Measurements from ENCODE around the gene MAPK6. TPM values are rescaled to one million over a fixed set of nuclear protein-coding genes. Genes with fewer than 3 reads are reported as not detected.
A peak's percentile ranks its signal among the peaks of the same experiment; 100 is the strongest.
"Not testable (repeated sequence)": the region's sequence is repeated elsewhere in the genome, so short reads cannot be mapped to it uniquely, and the experiment has no call there.

MAPK6 gene
- total and polyA plus RNA-seq, 8 donors: 24.6 to 35.8 (median 26.4) TPM

DNA sequence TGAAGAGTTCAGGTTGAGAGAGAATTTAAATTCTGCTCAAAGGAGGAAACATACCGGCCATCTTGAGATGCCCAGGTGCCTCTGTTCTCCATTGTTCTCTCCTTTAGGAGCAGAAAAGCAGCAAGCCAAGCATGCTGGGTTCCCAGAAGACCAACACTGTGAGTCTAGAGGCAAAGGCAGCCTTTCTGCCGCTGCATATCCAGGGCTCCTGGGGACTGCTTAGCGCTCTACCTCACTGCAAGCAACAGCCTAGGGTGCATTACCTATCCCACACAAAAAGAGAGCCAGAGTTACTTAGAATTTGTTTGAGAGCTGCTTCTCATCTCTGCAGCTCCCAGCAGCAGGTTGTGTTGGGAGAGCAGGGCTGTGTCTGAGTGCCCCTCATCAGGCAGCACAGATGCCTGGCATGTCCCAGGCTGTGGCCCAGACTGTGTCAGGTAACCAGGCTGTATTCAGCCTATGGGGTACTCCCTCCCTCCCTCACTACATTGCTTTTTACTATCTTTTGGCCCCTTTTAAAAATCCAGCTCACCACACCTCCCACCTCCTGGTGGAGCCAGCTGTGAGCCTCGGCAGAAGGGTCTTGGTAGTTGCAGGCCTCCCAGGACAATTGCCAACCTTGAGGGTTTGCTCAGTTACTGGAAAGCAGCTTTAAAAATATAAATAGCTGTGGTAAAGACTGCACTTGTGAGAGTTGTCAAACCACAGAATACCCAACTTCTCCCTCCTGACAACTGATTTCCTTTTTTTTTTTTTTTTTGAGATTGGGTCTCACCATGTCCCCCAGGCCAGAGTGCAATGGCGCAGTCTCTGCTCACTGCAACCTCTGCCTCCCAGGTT lies 63.4 kb downstream of the MAPK6 start:
- Histone ChIP-seq H3K36me3 (no peaks in the 10 kb centered on the region), H3K4me3 (no peak overlapping the region), H3K4me1 (no peaks in the 10 kb centered on the region), H3K27ac (no peak overlapping the region), H3K27me3 (no peaks in the 10 kb centered on the region), H3K9me3 (peaks cover 0 to 16% of the 10 kb centered on the region in 2 donors)
- ATAC-seq: peak; percentile 17
- DNase-seq: no peak
- TF ChIP-seq, protein P1, sequence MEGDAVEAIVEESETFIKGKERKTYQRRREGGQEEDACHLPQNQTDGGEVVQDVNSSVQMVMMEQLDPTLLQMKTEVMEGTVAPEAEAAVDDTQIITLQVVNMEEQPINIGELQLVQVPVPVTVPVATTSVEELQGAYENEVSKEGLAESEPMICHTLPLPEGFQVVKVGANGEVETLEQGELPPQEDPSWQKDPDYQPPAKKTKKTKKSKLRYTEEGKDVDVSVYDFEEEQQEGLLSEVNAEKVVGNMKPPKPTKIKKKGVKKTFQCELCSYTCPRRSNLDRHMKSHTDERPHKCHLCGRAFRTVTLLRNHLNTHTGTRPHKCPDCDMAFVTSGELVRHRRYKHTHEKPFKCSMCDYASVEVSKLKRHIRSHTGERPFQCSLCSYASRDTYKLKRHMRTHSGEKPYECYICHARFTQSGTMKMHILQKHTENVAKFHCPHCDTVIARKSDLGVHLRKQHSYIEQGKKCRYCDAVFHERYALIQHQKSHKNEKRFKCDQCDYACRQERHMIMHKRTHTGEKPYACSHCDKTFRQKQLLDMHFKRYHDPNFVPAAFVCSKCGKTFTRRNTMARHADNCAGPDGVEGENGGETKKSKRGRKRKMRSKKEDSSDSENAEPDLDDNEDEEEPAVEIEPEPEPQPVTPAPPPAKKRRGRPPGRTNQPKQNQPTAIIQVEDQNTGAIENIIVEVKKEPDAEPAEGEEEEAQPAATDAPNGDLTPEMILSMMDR (IDR thresholded peaks at IDR 0.05): no peak
- intact Hi-C loops (cut with DNase I): no loop called here

DNA sequence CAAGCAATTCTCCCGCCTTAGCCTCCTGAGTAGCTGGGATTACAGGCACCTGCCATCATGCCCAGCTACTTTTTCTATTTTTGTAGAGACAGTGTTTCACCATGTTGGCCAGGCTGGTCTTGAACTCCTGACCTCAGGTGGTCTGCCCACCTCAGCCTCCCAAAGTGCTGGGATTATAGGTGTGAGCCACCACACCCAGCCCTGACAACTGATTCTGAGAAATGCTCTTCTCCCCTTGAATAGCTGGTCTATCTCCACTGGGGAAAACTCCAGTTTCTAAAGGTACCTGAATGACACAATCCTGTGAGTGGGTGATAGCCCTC lies 64.0 kb downstream of the MAPK6 start:
- H3K4me1 ChIP-seq; H3K27me3 ChIP-seq; ATAC-seq; DNase-seq; H3K36me3 ChIP-seq; intact Hi-C loops (cut with DNase I); H3K27ac ChIP-seq; H3K4me3 ChIP-seq: not testable (repeated sequence)
- peaks cover 0 to 16% of the 10 kb centered on the region in 2 donors for H3K9me3 ChIP-seq

DNA sequence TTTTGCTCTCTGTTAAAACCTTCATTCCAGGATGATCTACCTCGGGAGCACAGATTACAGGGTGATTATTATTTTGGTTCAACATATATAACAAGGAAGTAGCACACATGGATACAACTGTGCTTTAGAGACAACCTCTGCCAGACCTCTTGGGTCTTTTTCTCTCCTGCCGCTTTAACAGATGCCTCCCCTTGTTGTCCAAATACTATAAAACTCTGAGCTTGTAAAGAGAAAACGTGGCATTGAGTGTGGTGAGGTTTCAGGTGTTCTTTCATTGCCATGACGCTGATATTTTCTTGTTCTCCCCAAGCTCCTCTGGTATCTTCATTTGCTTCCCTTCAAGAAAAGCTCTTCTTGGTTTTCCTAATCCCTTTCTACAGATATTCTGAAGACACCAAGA lies 64.6 kb downstream of the MAPK6 start:
- DNase-seq (no peak), ATAC-seq (no peak)
- no peaks in the 10 kb centered on the region for H3K4me1 ChIP-seq
- H3K4me3 ChIP-seq: no peak overlapping the region
- no peak overlapping the region for H3K27ac ChIP-seq
- H3K9me3 ChIP-seq: peaks cover 0 to 16% of the 10 kb centered on the region in 2 donors
- intact Hi-C loops (cut with DNase I): no loop called here
- TF ChIP-seq, protein P1 (IDR thresholded peaks at IDR 0.05): no peak
- no peaks in the 10 kb centered on the region for H3K36me3 ChIP-seq
- H3K27me3 ChIP-seq: no peaks in the 10 kb centered on the region

DNA sequence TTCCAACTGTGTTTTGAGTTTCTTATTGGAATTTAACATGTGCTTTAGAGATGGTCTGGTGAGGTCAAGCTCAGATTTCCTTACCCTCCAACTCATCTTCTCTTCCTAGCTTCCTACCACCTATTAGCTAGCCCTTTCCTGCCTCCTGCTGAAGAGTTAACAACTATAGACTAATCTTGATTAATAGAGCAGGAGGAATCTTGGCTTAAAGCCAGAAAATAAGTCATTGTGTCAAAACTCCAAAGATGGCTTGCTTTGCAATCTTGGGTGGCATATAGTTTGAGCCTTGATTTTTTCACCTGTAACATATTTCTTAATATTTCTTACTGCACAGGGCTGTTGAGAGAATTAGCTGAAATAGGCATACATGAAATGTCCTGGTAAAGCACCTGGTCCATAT lies 66.3 kb downstream of the MAPK6 start:
- Histone ChIP-seq H3K4me1 (no peaks in the 10 kb centered on the region), H3K27me3 (no peaks in the 10 kb centered on the region), H3K36me3 (no peaks in the 10 kb centered on the region), H3K4me3 (no peak overlapping the region), H3K9me3 (peaks cover 0 to 20% of the 10 kb centered on the region in 2 donors), H3K27ac (no peak overlapping the region)
- ATAC-seq: no peak
- TF ChIP-seq, protein P1 (IDR thresholded peaks at IDR 0.05): no peak
- DNase-seq: no peak
- intact Hi-C loops (cut with DNase I): no loop called here

DNA sequence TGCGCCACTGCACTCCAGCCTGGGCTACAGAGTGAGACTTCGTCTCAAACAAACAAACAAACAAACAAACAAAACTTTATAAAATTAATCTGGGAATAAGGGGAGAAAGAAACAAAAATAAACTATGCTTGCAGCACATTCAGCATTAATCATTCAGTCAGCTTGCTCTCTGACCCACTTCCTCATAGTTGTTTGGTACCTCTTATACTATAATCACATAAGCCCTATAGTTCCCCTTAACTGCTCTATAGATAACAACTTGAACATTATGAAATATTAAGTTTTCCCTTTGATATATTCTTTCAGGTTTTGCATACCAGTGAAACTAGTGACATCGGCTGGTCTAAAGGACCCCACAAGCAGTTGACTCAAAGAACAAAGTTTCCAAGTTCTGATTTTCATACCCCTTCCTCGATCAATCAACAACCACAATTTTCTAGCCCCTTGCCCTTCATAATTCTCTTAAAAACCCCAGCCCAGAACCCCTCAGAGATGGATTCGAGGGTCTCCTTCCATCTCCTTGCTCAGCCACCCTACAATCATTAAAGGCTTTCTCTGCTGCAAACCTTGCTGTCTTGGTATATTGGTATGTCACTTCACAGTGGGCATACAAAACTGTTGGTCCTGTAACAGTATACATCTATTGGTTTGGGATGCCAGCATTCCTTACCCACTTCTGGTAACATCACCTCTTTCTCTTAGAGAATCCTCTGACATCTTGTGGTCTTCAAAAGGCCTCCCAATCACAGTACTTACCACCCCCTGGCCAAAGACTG lies 67.2 kb downstream of the MAPK6 start:
- H3K27me3 ChIP-seq: no peaks in the 10 kb centered on the region
- peaks cover 0 to 26% of the 10 kb centered on the region in 2 donors for H3K9me3 ChIP-seq
- TF ChIP-seq, protein P1 (IDR thresholded peaks at IDR 0.05): no peak
- DNase-seq (no peak), ATAC-seq (no peak)
- H3K4me1 ChIP-seq: no peaks in the 10 kb centered on the region
- no peak overlapping the region for H3K27ac ChIP-seq
- no peak overlapping the region for H3K4me3 ChIP-seq
- H3K36me3 ChIP-seq: no peaks in the 10 kb centered on the region
- intact Hi-C loops (cut with DNase I): no loop called here

Measured in left lung (tissue), 10 donors.